ENCODE results near the gene LHX4. TPM values are rescaled to one million over a fixed set of nuclear protein-coding genes. Genes with fewer than 3 reads are reported as not detected.

Gene LHX4
- total and polyA plus RNA-seq, 5 donors: 0.02 TPM; not detected in 4

- Histone ChIP-seq H3K27ac (ENCODE audit: low read length) (no peak overlapping the region), H3K9me3 (ENCODE audit: control insufficient read depth, low read length) (no peaks in the 10 kb centered on the region), H3K4me1 (ENCODE audit: control insufficient read depth, insufficient read depth, low read length) (no peaks in the 10 kb centered on the region), H3K4me3 (ENCODE audit: low read length) (no peak overlapping the region), H3K27me3 (ENCODE audit: control insufficient read depth, insufficient read depth) (no peaks in the 10 kb centered on the region)
- intact Hi-C loops (cut with DNase I): no loop called here
- ATAC-seq (no peak), DNase-seq (peak in 1 of 3 donors; percentile 56)
- WGBS: 62% methylated on average over 11 of the region's 11 CpGs
These were observed 18.9 kb downstream of the LHX4 start for GRCh38 chr1:180248731-180249681.

GRCh38 chr1:180249725-180250498, 19.8 kb downstream of the LHX4 start:
- 85% methylated on average over 13 of the region's 13 CpGs for WGBS
- Histone ChIP-seq H3K4me1 (ENCODE audit: control insufficient read depth, insufficient read depth, low read length) (no peaks in the 10 kb centered on the region), H3K9me3 (ENCODE audit: control insufficient read depth, low read length) (no peaks in the 10 kb centered on the region), H3K27me3 (ENCODE audit: control insufficient read depth, insufficient read depth) (no peaks in the 10 kb centered on the region), H3K4me3 (ENCODE audit: low read length) (no peak overlapping the region), H3K27ac (ENCODE audit: low read length) (no peak overlapping the region)
- ATAC-seq (no peak), DNase-seq (no peak)
- intact Hi-C loops (cut with DNase I): loop anchor here (5.0 to 10.0 kb wide), 4 partner anchors 167 to 235 kb away; no protein-coding TSS in a partner anchor

DNA sequence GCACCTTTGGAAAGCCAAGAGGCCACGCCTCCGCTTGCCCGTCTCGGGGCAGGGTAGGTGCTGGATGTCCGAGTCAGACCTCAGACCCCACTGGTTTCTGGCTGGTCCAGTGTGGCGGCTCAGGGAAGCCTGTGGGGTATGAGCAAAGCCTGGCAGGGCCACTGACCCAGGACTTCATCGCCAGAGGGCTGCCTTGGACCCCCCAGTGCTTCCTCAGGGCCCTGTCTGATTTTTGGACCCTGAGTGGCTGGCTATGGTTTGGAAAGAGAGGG, 20.4 kb downstream of the LHX4 start:
- Histone ChIP-seq H3K4me1 (ENCODE audit: control insufficient read depth, insufficient read depth, low read length) (no peaks in the 10 kb centered on the region), H3K4me3 (ENCODE audit: low read length) (no peak overlapping the region), H3K27me3 (ENCODE audit: control insufficient read depth, insufficient read depth) (no peaks in the 10 kb centered on the region), H3K27ac (ENCODE audit: low read length) (no peak overlapping the region), H3K9me3 (ENCODE audit: control insufficient read depth, low read length) (no peaks in the 10 kb centered on the region)
- intact Hi-C loops (cut with DNase I): loop anchor here (5.0 to 10.0 kb wide), 4 partner anchors 167 to 234 kb away; no protein-coding TSS in a partner anchor
- 90% methylated on average over 7 of the region's 7 CpGs for WGBS
- ATAC-seq (no peak), DNase-seq (peak in 1 of 3 donors; percentile 29)

DNA sequence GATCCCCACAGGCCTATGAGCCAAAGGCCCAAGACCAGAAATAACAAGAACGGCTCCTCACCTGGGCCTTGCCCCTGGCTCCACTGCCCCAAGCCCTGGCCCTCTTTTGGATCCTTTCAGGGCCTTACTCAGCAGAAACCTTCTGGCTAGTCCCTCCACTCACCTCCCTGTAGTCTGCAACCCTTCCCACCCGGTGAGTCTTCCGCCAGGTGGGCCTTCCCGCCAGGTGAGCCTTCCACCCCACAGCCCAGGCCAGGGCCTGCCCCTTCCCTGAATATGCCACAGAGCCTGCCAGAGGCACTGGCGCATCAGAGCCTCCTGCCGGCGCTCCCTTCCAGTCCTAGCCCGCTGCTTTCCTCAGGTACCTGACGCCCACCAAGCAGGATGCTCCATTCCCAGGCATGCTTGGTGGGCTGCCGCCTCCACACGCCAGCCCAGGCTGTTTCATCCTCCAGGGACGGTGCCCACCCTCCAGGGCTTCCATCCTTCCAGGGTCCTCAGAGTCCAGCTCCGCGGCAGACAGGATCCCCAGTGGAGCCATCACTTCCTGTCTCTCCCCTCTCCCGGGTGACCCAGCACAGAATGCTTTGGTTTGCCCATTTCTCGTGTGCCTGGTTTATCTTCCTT, 20.9 kb downstream of the LHX4 start:
- Histone ChIP-seq H3K27me3 (ENCODE audit: control insufficient read depth, insufficient read depth) (no peaks in the 10 kb centered on the region), H3K4me1 (ENCODE audit: control insufficient read depth, insufficient read depth, low read length) (no peaks in the 10 kb centered on the region), H3K4me3 (ENCODE audit: low read length) (no peak overlapping the region), H3K9me3 (ENCODE audit: control insufficient read depth, low read length) (no peaks in the 10 kb centered on the region), H3K27ac (ENCODE audit: low read length) (no peak overlapping the region)
- DNase-seq (peak in 1 of 3 donors; percentile 28), ATAC-seq (no peak)
- 75% methylated on average over 16 of the region's 16 CpGs for WGBS
- intact Hi-C loops (cut with DNase I): loop anchor here (5.0 to 10.0 kb wide), 4 partner anchors 166 to 234 kb away; no protein-coding TSS in a partner anchor

DNA sequence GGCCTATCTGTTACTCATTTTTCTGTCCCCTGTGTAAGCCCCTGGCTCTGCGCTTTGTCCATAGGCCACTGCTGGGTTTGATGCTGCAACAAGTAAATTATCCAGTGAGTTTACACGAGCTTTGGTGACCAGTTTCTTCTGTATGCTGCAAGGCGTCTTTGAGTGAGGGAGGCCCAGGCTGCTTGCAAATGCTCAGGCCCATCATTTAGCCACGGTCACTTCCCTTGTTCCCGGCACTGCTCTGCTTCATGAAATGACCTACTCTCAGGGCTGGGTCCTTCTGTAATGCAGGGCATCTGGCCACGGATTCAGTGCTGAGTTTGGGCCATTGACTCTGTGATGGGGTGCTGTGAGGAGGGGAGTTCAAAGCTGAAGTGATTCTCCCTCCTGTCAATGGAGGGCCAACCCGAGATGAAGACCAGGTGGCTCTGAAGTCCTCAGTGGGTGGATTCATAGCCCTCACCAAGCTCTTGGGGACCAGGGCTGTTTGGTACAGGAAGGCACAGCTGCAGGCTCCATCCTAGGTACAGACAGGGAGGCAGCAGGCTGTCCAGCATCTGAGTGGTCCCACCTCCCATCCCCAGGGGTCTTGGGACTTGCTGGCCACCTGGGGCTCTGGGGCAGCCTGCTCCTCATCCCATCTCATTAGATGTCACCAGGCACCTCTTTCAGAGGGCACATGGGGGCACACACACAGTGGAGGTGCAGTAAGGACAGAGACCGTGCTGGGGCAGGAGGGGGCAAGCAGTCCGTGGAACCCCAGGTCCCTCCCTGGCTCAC, 21.7 kb downstream of the LHX4 start:
- intact Hi-C loops (cut with DNase I): loop anchor here (5.0 to 10.0 kb wide), 4 partner anchors 166 to 233 kb away; no protein-coding TSS in a partner anchor
- no peak overlapping the region for H3K4me3 ChIP-seq (ENCODE audit: low read length)
- no peak overlapping the region for H3K27ac ChIP-seq (ENCODE audit: low read length)
- DNase-seq (no peak), ATAC-seq (no peak)
- WGBS: 79% methylated on average over 9 of the region's 9 CpGs
- no peaks in the 10 kb centered on the region for H3K4me1 ChIP-seq (ENCODE audit: control insufficient read depth, insufficient read depth, low read length)
- no peaks in the 10 kb centered on the region for H3K9me3 ChIP-seq (ENCODE audit: control insufficient read depth, low read length)
- H3K27me3 ChIP-seq (ENCODE audit: control insufficient read depth, insufficient read depth): no peaks in the 10 kb centered on the region

DNA sequence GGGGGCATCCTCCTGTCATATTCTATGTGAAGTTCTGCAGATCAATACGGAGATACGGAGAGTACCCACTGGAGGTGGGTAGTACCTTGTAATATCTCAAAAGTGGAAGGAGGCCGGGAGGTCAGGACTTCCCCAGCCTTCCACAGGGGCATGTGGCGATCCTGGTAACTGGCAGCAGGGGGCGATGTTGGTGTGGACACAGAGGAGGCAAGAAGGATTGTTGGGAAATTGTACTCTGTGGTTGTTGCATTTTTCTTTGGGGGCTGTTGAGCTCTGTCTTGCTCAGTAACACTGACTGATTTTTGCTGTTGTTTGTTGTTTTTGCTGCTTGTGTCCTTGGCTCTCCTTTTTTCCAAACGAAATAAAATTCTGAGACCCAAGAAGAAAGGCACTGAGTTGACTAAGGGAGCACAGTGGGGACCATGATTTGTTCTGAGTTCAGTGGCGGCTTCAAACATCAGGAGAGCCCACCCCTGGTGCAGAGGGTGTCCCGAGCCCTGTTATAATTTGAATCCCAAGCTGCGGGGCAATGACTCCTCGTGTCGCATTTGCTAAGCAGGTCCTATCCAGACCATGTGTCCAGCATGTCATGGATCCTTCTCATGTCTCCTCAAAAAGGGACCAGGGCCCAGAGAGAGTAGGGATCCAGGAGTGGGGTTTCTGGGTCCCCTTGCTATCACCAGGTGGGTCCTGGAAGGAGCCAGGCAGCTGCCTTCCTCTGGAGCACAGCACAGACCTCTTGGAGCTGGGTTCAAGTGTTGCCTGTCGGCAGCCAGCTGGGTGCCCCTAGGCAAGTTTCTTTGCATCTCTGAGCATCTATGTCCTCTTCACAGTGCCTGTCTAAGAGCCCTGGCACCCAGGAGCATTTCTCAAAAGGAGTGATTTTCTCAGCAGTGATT, 22.8 kb downstream of the LHX4 start:
- peak; percentile 36 to 57 for ATAC-seq
- no peaks in the 10 kb centered on the region for H3K9me3 ChIP-seq (ENCODE audit: control insufficient read depth, low read length)
- H3K27ac ChIP-seq (ENCODE audit: low read length): no peak overlapping the region
- no peaks in the 10 kb centered on the region for H3K27me3 ChIP-seq (ENCODE audit: control insufficient read depth, insufficient read depth)
- intact Hi-C loops (cut with DNase I): loop anchor here (5.0 to 10.0 kb wide), 4 partner anchors 164 to 232 kb away; no protein-coding TSS in a partner anchor
- H3K4me3 ChIP-seq (ENCODE audit: low read length): no peak overlapping the region
- peak; percentile 69 to 89 (median 88) for DNase-seq
- no peaks in the 10 kb centered on the region for H3K4me1 ChIP-seq (ENCODE audit: control insufficient read depth, insufficient read depth, low read length)
- WGBS: 70% methylated on average over 12 of the region's 12 CpGs

DNA sequence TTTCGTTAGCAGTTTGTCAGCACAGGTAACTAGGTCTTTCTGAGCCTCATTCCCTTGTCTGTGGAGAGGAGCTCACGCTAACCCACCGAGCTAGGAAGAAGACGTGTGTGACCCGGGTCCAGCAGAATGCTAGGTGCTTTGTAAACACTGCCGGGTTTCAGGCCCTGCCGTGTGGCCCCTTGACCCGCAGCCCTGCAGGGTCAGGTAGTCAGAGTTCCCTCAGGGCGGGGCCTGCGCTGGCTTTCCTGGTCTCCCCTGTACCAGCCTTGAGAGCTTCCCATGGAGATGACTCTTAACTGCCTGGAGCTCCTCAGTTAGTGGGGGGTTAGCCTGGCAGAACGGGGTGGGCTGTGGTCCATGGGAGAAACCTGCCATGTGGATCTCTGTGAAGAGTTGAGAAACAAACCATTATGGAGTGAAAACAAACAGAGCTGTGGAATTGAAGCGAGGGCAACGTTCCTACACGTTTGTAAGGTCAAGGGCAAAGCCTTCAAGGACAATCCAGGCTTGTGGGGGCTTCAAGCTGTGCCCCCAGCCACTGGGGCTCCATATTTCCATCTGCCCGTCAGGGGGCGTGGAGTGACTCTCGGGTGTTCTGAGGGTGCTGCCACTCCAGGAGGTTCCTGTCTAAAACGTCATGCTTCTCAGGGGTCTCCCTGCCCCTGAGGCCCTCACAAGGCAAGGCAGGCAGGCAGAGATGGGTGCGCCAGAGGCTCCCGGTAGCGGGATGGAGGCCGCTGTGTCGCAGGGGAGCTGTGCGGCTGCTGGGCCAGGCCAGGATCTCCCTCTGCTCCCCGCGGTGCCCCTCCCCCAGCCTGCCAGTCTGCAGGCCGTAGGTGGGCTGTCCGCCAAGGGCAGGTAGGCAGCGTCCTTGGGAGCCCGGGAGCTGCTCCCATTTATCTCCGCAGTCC, 23.8 kb downstream of the LHX4 start:
- Histone ChIP-seq H3K9me3 (ENCODE audit: control insufficient read depth, low read length) (no peaks in the 10 kb centered on the region), H3K4me3 (ENCODE audit: low read length) (no peak overlapping the region), H3K27me3 (ENCODE audit: control insufficient read depth, insufficient read depth) (no peaks in the 10 kb centered on the region), H3K27ac (ENCODE audit: low read length) (no peak overlapping the region), H3K4me1 (ENCODE audit: control insufficient read depth, insufficient read depth, low read length) (no peaks in the 10 kb centered on the region)
- intact Hi-C loops (cut with DNase I): loop anchor here (5.0 to 10.0 kb wide), 4 partner anchors 163 to 231 kb away; no protein-coding TSS in a partner anchor
- DNase-seq (no peak), ATAC-seq (no peak)
- WGBS: 77% methylated on average over 31 of the region's 31 CpGs

GRCh38 chr1:180254496-180254819, 24.4 kb downstream of the LHX4 start:
- no peak overlapping the region for H3K27ac ChIP-seq (ENCODE audit: low read length)
- no peak for DNase-seq
- H3K27me3 ChIP-seq (ENCODE audit: control insufficient read depth, insufficient read depth): no peaks in the 10 kb centered on the region
- H3K4me3 ChIP-seq (ENCODE audit: low read length): no peak overlapping the region
- WGBS: 89% methylated on average over 9 of the region's 9 CpGs
- intact Hi-C loops (cut with DNase I): loop anchor here (5.0 to 10.0 kb wide), 4 partner anchors 163 to 230 kb away; no protein-coding TSS in a partner anchor
- no peaks in the 10 kb centered on the region for H3K4me1 ChIP-seq (ENCODE audit: control insufficient read depth, insufficient read depth, low read length)
- ATAC-seq: no peak
- H3K9me3 ChIP-seq (ENCODE audit: control insufficient read depth, low read length): no peaks in the 10 kb centered on the region

- ATAC-seq: no peak
- 86% methylated on average over 11 of the region's 11 CpGs for WGBS
- no peaks in the 10 kb centered on the region for H3K27me3 ChIP-seq (ENCODE audit: control insufficient read depth, insufficient read depth)
- H3K4me1 ChIP-seq (ENCODE audit: control insufficient read depth, insufficient read depth, low read length): no peaks in the 10 kb centered on the region
- no peak overlapping the region for H3K27ac ChIP-seq (ENCODE audit: low read length)
- no peak for DNase-seq
- H3K4me3 ChIP-seq (ENCODE audit: low read length): no peak overlapping the region
- no peaks in the 10 kb centered on the region for H3K9me3 ChIP-seq (ENCODE audit: control insufficient read depth, low read length)
- intact Hi-C loops (cut with DNase I): loop anchor here (5.0 to 10.0 kb wide), 4 partner anchors 162 to 230 kb away; no protein-coding TSS in a partner anchor
These were observed 24.8 kb downstream of the LHX4 start for GRCh38 chr1:180254854-180255253.

Data from right cardiac atrium (tissue), 5 donors.